OCI-LY1 (cell line): ENCODE measurements around the gene PLIN5.

Experiments
- H2AFZ ChIP-seq: fragments of 200-600 bp; sonication (generic), shearing (Covaris generic); 2 replicates; pipeline ENCODE4 v1.6.0; 2014; ENCODE audit warnings: antibody characterized with exemption, mild to moderate bottlenecking, low read length
- H3F3A ChIP-seq: fragments of 200-600 bp; sonication (generic), shearing (Covaris generic); 2 replicates; pipeline ENCODE4 v1.6.0; 2014; ENCODE audit warnings: mild to moderate bottlenecking, antibody characterized with exemption, low read length, moderate library complexity; ENCODE audit not compliant: insufficient read depth
- H3K27ac ChIP-seq: fragments of 200-600 bp; sonication (generic); 2 replicates; pipeline ENCODE4 v1.5.1; 2014; ENCODE audit warnings: low read length, mixed run types, mild to moderate bottlenecking, low read depth; ENCODE audit not compliant: poor library complexity, severe bottlenecking
- H3K27me3 ChIP-seq: fragments of 200-600 bp; sonication (generic); 2 replicates; pipeline ENCODE4 v1.6.0; 2014; ENCODE audit warnings: antibody characterized with exemption, mild to moderate bottlenecking, low read length, moderate library complexity; ENCODE audit not compliant: insufficient read depth
- H3K36me3 ChIP-seq: fragments of 200-600 bp; sonication (generic); 2 replicates; pipeline ENCODE4 v1.6.1; 2014; ENCODE audit warnings: mild to moderate bottlenecking, antibody characterized with exemption, low read length, moderate library complexity, mixed read lengths; ENCODE audit not compliant: insufficient read depth
- H3K4me1 ChIP-seq: fragments of 200-600 bp; sonication (generic); 2 replicates; pipeline ENCODE4 v1.5.1; 2014; ENCODE audit warnings: mild to moderate bottlenecking, low read length, moderate library complexity; ENCODE audit not compliant: insufficient read depth, severe bottlenecking
- H3K4me2 ChIP-seq: fragments of 200-600 bp; sonication (generic), shearing (Covaris generic); 2 replicates; pipeline ENCODE4 v1.6.1; 2014; ENCODE audit warnings: low read length
- H3K4me3 ChIP-seq: fragments of 200-600 bp; sonication (generic); 2 replicates; pipeline ENCODE4 v1.5.1; 2014; ENCODE audit warnings: low read length, low read depth, mild to moderate bottlenecking, mixed read lengths; ENCODE audit not compliant: poor library complexity, severe bottlenecking
- H3K79me2 ChIP-seq: fragments of 200-600 bp; shearing (Covaris generic); 2 replicates; pipeline ENCODE4 v1.6.1; 2016; ENCODE audit warnings: mixed run types, low read length, mixed read lengths; ENCODE audit not compliant: insufficient read depth
- H3K9ac ChIP-seq: fragments of 200-600 bp; sonication (generic), shearing (Covaris generic); 2 replicates; pipeline ENCODE4 v1.6.1; 2014; ENCODE audit warnings: mild to moderate bottlenecking, low read length, mixed read lengths
- H3K9me2 ChIP-seq: fragments of 200-600 bp; sonication (generic), shearing (Covaris generic); 2 replicates; pipeline ENCODE4 v1.6.1; 2014; ENCODE audit warnings: low read depth, mild to moderate bottlenecking, low read length, mixed read lengths
- H3K9me3 ChIP-seq: fragments of 200-600 bp; shearing (Covaris generic); 2 replicates; pipeline ENCODE4 v1.6.1; 2014; ENCODE audit warnings: low read length, mixed read lengths
- H4K20me1 ChIP-seq: fragments of 200-600 bp; sonication (generic), shearing (Covaris generic); 2 replicates; pipeline ENCODE4 v1.6.0; 2016; ENCODE audit warnings: mild to moderate bottlenecking, low read length; ENCODE audit not compliant: insufficient read depth
- EZH2 ChIP-seq: fragments of 200-600 bp; sonication (generic), shearing (Covaris generic); IDR thresholded peaks from 2 replicates; pipeline ENCODE4 v1.8.0; 2017; ENCODE audit warnings: borderline replicate concordance, mixed run types, mild to moderate bottlenecking, antibody characterized with exemption, low read length, moderate library complexity, mixed read lengths
- TF ChIP-seq, protein P1 (sequence below): fragments of 200-600 bp; sonication (generic), shearing (Covaris generic); IDR thresholded peaks from 2 replicates; pipeline ENCODE4 v1.5.1; 2017; ENCODE audit warnings: mild to moderate bottlenecking, antibody characterized with exemption, low read length, moderate library complexity, mixed read lengths

The PLIN5 gene

DNA sequence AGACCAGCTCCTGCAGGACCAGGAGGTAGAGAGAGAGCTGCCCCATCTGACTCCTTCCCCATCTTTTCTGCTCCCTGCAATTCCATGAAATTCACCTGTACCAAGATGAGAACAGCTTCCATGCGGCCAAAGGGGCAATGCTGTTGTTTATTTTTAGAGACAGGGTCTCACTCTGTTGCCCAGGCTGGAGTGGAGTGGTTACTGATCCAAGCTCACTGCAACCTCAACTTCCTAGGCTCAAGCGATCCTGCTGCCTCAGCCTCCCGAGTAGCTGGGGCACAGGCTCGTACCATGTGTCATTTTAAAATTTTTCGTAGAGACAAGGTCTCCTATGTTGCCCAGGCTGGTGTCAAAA is 13.2 kb downstream of the PLIN5 start:
- Histone ChIP-seq H3K4me1 (no peaks in the 10 kb centered on the region), H3K36me3 (no peaks in the 10 kb centered on the region), H4K20me1 (no peaks in the 10 kb centered on the region), H3K27me3 (no peaks in the 10 kb centered on the region), H3K4me2 (no peak overlapping the region), H3K79me2 (no peaks in the 10 kb centered on the region), H2AFZ (no peak overlapping the region), H3K9ac (no peak overlapping the region), H3K27ac (no peak overlapping the region), H3F3A (no peaks in the 10 kb centered on the region), H3K9me2 (no peaks in the 10 kb centered on the region), H3K9me3 (no peaks in the 10 kb centered on the region), H3K4me3 (no peak overlapping the region)
- no peak for TF ChIP-seq EZH2
- TF ChIP-seq, protein P1, sequence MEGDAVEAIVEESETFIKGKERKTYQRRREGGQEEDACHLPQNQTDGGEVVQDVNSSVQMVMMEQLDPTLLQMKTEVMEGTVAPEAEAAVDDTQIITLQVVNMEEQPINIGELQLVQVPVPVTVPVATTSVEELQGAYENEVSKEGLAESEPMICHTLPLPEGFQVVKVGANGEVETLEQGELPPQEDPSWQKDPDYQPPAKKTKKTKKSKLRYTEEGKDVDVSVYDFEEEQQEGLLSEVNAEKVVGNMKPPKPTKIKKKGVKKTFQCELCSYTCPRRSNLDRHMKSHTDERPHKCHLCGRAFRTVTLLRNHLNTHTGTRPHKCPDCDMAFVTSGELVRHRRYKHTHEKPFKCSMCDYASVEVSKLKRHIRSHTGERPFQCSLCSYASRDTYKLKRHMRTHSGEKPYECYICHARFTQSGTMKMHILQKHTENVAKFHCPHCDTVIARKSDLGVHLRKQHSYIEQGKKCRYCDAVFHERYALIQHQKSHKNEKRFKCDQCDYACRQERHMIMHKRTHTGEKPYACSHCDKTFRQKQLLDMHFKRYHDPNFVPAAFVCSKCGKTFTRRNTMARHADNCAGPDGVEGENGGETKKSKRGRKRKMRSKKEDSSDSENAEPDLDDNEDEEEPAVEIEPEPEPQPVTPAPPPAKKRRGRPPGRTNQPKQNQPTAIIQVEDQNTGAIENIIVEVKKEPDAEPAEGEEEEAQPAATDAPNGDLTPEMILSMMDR = no peak

DNA sequence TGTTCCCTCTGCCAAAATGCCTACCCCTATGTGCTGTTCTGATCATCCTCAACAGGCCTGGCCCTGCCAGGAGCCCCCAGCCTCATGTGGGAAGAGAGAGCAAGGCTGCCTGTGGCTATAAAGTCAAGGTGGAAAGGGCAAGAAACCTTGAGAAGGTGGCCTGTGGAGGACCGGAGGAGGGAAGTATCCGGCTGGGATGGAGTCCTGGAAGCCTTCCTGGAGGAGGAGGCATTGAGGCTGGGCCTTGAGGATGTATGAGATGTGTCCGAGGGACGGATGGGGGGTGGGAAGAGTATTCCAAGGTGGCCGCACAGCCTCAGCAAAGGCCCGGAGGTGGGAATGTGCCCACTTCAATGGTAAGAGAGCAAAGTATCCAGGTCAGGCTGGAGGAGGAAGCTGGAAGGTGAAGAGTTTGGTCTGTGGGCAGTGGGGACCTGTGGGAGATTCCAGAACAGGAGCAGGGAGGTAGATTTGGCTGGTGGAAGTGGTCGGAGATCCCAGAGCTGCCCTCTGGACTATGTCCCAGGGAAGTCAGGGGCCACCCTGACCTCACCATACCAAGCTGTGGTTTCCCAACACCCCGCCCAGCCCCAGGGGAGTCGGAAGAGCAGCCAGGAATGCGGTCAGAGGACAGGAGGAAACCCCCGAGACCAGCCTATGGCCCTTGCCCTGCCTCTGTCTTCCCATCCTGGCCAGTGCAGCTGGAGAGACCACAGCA is 13.7 kb downstream of the PLIN5 start:
- Histone ChIP-seq H4K20me1 (no peaks in the 10 kb centered on the region), H3K36me3 (no peaks in the 10 kb centered on the region), H3K9me3 (no peaks in the 10 kb centered on the region), H3K79me2 (no peaks in the 10 kb centered on the region), H3K9ac (no peak overlapping the region), H3F3A (no peaks in the 10 kb centered on the region), H3K9me2 (no peaks in the 10 kb centered on the region), H3K27me3 (no peaks in the 10 kb centered on the region), H2AFZ (no peak overlapping the region), H3K4me1 (no peaks in the 10 kb centered on the region), H3K4me3 (no peak overlapping the region), H3K27ac (no peak overlapping the region), H3K4me2 (no peak overlapping the region)
- TF ChIP-seq, protein P1 = no peak
- TF ChIP-seq EZH2 = no peak

DNA sequence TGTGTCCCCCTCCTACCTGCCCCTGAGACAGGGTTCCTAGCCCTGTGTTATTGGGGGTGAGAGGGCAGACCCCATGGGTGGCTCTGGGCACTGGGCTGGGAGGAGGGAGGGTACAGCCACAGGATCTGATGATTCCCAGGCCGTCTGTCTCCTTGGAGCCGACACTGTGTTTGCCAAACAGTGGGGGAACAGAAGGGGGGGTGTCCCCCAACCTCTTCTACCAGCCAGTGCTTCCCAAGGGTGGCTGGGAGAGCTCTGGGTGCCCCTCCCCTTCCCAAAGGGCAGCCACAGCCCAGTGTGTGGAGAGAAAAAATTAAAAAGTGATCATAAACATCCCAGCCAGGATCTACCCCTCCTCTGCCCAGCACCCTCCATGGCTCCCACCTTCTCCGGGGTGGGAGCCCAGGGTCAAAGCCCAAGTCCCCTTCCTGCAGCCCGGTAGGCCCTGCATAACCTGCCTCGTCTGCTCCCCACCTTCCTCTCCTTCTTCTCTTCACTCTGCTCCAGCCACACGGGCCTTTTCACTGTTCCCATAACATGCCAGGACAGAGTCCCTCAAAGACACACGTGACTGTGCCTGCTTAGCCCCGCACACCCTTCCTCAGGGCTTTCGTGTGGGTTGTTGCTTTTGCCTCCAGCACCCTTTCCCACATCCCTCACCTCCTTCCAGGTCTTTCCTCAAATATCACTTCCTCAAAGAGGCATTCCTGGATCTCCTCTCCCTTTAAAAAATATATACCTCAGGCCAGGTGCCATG is 15.3 kb downstream of the PLIN5 start:
- Histone ChIP-seq H3K27ac (no peak overlapping the region), H3F3A (no peaks in the 10 kb centered on the region), H3K27me3 (no peaks in the 10 kb centered on the region), H3K36me3 (no peaks in the 10 kb centered on the region), H3K4me3 (no peak overlapping the region), H3K9me3 (no peaks in the 10 kb centered on the region), H3K9me2 (no peaks in the 10 kb centered on the region), H4K20me1 (no peaks in the 10 kb centered on the region), H3K79me2 (no peaks in the 10 kb centered on the region), H3K9ac (no peak overlapping the region), H3K4me2 (no peak overlapping the region), H2AFZ (no peak overlapping the region), H3K4me1 (no peaks in the 10 kb centered on the region)
- no peak for TF ChIP-seq EZH2
- TF ChIP-seq, protein P1 = no peak
